ENCODE data around the gene TMEM108.

- TF ChIP-seq, protein P1, sequence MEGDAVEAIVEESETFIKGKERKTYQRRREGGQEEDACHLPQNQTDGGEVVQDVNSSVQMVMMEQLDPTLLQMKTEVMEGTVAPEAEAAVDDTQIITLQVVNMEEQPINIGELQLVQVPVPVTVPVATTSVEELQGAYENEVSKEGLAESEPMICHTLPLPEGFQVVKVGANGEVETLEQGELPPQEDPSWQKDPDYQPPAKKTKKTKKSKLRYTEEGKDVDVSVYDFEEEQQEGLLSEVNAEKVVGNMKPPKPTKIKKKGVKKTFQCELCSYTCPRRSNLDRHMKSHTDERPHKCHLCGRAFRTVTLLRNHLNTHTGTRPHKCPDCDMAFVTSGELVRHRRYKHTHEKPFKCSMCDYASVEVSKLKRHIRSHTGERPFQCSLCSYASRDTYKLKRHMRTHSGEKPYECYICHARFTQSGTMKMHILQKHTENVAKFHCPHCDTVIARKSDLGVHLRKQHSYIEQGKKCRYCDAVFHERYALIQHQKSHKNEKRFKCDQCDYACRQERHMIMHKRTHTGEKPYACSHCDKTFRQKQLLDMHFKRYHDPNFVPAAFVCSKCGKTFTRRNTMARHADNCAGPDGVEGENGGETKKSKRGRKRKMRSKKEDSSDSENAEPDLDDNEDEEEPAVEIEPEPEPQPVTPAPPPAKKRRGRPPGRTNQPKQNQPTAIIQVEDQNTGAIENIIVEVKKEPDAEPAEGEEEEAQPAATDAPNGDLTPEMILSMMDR (conservative IDR thresholded peaks at IDR 0.05 in 1 of 2, IDR thresholded peaks at IDR 0.05 in 1 of 2; ENCODE audit: low read depth in 1 of 2, low read length in 2 of 2): no peak
- no peak for TF ChIP-seq EZH2 (IDR thresholded peaks at IDR 0.05; ENCODE audit: low read length, missing control alignments)
Measured at GRCh38 chr3:133014325-133014724, 23.9 kb upstream of the TMEM108 start.
